Lower lobe of right lung (tissue), 2 donors: Measurements from ENCODE around the gene NCOA6. TPM values are rescaled to one million over a fixed set of nuclear protein-coding genes. Genes with fewer than 3 reads are reported as not detected.
"Not testable (repeated sequence)": the region's sequence is repeated elsewhere in the genome, so short reads cannot be mapped to it uniquely, and the experiment has no call there.

Source experiments
- ATAC-seq, 2 donors: fragments of 200-7000 bp; cut with Tn5 transposase; one replicate each; pipeline ENCODE4 v1.9.1; 2020 to 2022; ENCODE audit warnings: mild to moderate bottlenecking in 2 of 2, moderate library complexity in 2 of 2
- DNase-seq: peaks from one replicate; pipeline ENCODE4 v3.0.0-alpha.2; 2020
- H3K27ac ChIP-seq: fragments of 200-600 bp; one replicate; pipeline ENCODE4 v1.8.0; 2022
- H3K27me3 ChIP-seq: fragments of 200-600 bp; one replicate; pipeline ENCODE4 v1.8.0; 2022; ENCODE audit warnings: low read depth
- H3K36me3 ChIP-seq: fragments of 200-600 bp; one replicate; pipeline ENCODE4 v1.8.0; 2022; ENCODE audit warnings: mild to moderate bottlenecking
- H3K4me1 ChIP-seq: fragments of 200-600 bp; one replicate; pipeline ENCODE4 v1.8.0; 2022
- H3K4me3 ChIP-seq: fragments of 200-600 bp; one replicate; pipeline ENCODE4 v1.8.0; 2022; ENCODE audit warnings: mild to moderate bottlenecking
- H3K9me3 ChIP-seq: fragments of 200-600 bp; one replicate; pipeline ENCODE4 v1.8.0; 2022
- intact Hi-C: fragments of 100-400 bp; cut with DNase I; formaldehyde crosslinking; loops from one replicate; pipeline ENCODE4 v1.11.0; 2022
- total RNA-seq: library from RNA; stranded (reverse); fragmentation: NEBNext Ultra II Directional; extraction: Animal tissue kit (Norgen Biotek cat#: 25700); gene quantifications from one replicate; pipeline ENCODE4 v1.2.1, GENCODE V29; 2021
- TF ChIP-seq, protein P1 (sequence below): fragments of 200-600 bp; IDR thresholded peaks from one replicate; pipeline ENCODE4 v1.8.0; 2022; ENCODE audit warnings: antibody characterized with exemption, mild to moderate bottlenecking
- donor health status: DM: no; HTN: yes; CAD: no; lungs with severe emphysema.

Gene NCOA6
- total RNA-seq, 1 donor from 2014 or later, result 27.1 TPM

GRCh38 chr20:34792687-34793363 is 32.6 kb downstream of the NCOA6 start:
- TF ChIP-seq, protein P1, sequence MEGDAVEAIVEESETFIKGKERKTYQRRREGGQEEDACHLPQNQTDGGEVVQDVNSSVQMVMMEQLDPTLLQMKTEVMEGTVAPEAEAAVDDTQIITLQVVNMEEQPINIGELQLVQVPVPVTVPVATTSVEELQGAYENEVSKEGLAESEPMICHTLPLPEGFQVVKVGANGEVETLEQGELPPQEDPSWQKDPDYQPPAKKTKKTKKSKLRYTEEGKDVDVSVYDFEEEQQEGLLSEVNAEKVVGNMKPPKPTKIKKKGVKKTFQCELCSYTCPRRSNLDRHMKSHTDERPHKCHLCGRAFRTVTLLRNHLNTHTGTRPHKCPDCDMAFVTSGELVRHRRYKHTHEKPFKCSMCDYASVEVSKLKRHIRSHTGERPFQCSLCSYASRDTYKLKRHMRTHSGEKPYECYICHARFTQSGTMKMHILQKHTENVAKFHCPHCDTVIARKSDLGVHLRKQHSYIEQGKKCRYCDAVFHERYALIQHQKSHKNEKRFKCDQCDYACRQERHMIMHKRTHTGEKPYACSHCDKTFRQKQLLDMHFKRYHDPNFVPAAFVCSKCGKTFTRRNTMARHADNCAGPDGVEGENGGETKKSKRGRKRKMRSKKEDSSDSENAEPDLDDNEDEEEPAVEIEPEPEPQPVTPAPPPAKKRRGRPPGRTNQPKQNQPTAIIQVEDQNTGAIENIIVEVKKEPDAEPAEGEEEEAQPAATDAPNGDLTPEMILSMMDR, result no peak
- H3K27me3 ChIP-seq, result no peaks in the 10 kb centered on the region
- peaks cover 43% of the 10 kb centered on the region for H3K4me1 ChIP-seq
- H3K36me3 ChIP-seq, result peaks cover 21% of the 10 kb centered on the region
- DNase-seq (no peak), ATAC-seq (no peak)
- intact Hi-C loops, result no loop called here
- H3K4me3 ChIP-seq, result no peak overlapping the region
- H3K9me3 ChIP-seq, result no peaks in the 10 kb centered on the region
- no peak overlapping the region for H3K27ac ChIP-seq

- Histone ChIP-seq H3K9me3 (no peaks in the 10 kb centered on the region), H3K36me3 (peaks cover 25% of the 10 kb centered on the region), H3K4me1 (peaks cover 43% of the 10 kb centered on the region), H3K27ac (no peak overlapping the region), H3K4me3 (no peak overlapping the region), H3K27me3 (no peaks in the 10 kb centered on the region)
- TF ChIP-seq, protein P1, result no peak
- intact Hi-C loops, result no loop called here
- ATAC-seq (peak; percentile 67 to 79), DNase-seq (no peak)
These were observed 34.0 kb downstream of the NCOA6 start for GRCh38 chr20:34791289-34792020.

GRCh38 chr20:34781220-34781619 is 44.2 kb downstream of the NCOA6 start:
- TF ChIP-seq, protein P1, result no peak
- Histone ChIP-seq H3K4me3 (no peak overlapping the region), H3K9me3 (no peaks in the 10 kb centered on the region), H3K36me3 (peaks cover 50% of the 10 kb centered on the region), H3K4me1 (no peaks in the 10 kb centered on the region), H3K27ac (no peak overlapping the region), H3K27me3 (no peaks in the 10 kb centered on the region)
- ATAC-seq (no peak), DNase-seq (no peak)
- intact Hi-C loops, result no loop called here

DNA sequence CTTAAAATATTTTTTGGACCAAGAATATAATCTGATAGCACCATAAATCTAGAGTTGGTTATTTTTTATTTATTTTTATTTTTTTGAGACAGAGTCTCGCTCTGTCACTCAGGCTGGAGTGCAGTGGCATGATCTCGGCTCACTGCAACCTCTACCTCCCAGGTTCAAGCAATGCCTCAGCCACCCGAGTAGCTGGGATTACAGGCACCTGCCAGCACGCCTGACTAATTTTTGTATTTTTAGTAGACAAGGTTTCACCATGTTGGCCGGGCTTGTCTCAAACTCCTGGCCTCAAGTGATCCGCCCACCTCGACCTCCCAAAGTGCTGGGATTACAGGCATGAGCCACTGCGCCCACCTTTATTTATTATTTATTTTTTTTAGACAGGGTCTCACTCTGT is 45.2 kb downstream of the NCOA6 start:
- DNase-seq, intact Hi-C loops, H3K27ac ChIP-seq, ATAC-seq, H3K4me1 ChIP-seq, H3K9me3 ChIP-seq, H3K27me3 ChIP-seq, H3K4me3 ChIP-seq: not testable (repeated sequence)
- peaks cover 59% of the 10 kb centered on the region for H3K36me3 ChIP-seq

DNA sequence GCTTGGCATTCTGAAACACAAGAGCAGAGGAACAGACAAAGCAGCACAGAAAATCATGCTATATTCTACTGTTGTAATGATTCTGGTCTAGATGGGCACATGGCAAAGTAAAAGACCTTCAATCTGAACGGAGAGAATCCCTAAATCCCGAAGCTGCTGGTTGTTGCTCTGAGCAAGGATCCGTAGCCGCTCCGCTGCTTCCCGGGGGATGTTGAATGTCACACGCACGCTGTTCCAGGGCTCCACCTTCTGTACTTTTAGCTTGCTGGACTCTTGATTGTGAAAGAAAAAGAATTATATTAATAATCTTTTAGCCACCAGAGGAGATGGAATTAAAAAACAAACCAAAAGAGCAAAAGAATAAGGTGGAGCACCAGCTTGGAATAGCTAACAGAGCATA is 49.3 kb downstream of the NCOA6 start:
- TF ChIP-seq, protein P1, result no peak
- no peaks in the 10 kb centered on the region for H3K4me1 ChIP-seq
- intact Hi-C loops, result no loop called here
- ATAC-seq (no peak), DNase-seq (no peak)
- peaks cover 85% of the 10 kb centered on the region for H3K36me3 ChIP-seq
- H3K27ac ChIP-seq, result no peak overlapping the region
- H3K9me3 ChIP-seq, result no peaks in the 10 kb centered on the region
- no peak overlapping the region for H3K4me3 ChIP-seq
- no peaks in the 10 kb centered on the region for H3K27me3 ChIP-seq

DNA sequence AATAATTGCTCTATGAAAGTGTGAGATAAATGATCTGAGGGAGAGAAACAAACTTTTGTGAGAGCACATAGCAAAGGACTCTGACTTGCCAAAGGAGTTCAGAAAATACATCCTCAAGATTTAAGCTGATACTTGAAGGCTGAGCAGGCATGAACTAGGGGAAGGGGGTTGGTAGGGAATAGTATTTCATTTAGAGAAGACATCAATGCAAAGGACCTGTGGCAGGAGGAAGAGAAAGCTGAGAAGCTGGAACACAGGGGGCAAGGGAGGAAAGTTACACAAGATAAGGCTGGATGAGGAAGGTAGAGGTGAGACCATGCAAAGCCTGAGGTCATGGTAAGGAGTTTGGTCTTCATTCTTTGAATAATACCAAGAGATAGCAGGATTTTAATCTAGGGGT is 50.6 kb downstream of the NCOA6 start:
- intact Hi-C loops, result no loop called here

More for the DNA sequence above, 50.6 kb downstream of the NCOA6 start:
- H3K36me3 ChIP-seq, result peaks cover 78% of the 10 kb centered on the region
- H3K4me3 ChIP-seq, result no peak overlapping the region
- no peaks in the 10 kb centered on the region for H3K9me3 ChIP-seq
- ATAC-seq (no peak), DNase-seq (no peak)
- H3K27ac ChIP-seq, result no peak overlapping the region
- TF ChIP-seq, protein P1, result no peak
- H3K27me3 ChIP-seq, result no peaks in the 10 kb centered on the region
- H3K4me1 ChIP-seq, result no peaks in the 10 kb centered on the region
